HCT116 (cell line): ENCODE results near the gene TM9SF1. TPM values are rescaled to one million over a fixed set of nuclear protein-coding genes. Genes with fewer than 3 reads are reported as not detected.
A peak's percentile ranks its signal among the peaks of the same experiment; 100 is the strongest.

Experiments
- ATAC-seq: fragments of 200-7000 bp; cut with Tn5 transposase; 2 replicates; pipeline ENCODE4 v1.9.1; 2020; ENCODE audit warnings: mild to moderate bottlenecking, moderate library complexity
- BruUV-seq: library from RNA; stranded (reverse); fragments of 400-500 nt; replicated peaks from 2 replicates; lab custom pipeline; 2021; lab: Mats Ljungman, UMichigan
- CTCF ChIA-PET: fragments of 300-600 bp; sonication (Branson Sonifier 250); formaldehyde crosslinking; loops from one replicate; lab custom pipeline; 2021; ENCODE audit warnings: antibody characterized with exemption; lab: Charles Lee
- POLR2A ChIA-PET: fragments of 300-600, 350-600 bp; sonication (Branson Sonifier 250); formaldehyde crosslinking; loops from one replicate; lab custom pipeline; 2021; ENCODE audit warnings: antibody characterized with exemption; lab: Charles Lee
- RAD21 ChIA-PET, 2 experiments: fragments of 300-600 bp; sonication (Branson Sonifier 250); formaldehyde crosslinking; loops; one replicate each; lab custom pipeline; 2023; ENCODE audit warnings: low total read pairs in 2 of 2; ENCODE audit not compliant: uncharacterized antibody in 2 of 2, unreplicated experiment in 2 of 2, low non-redundant PET in 1 of 2; lab: Charles Lee
- DNase-seq: peaks from one replicate; pipeline ENCODE4 v3.0.0-alpha.2; 2010; ENCODE audit warnings: low read depth, low spot score
- H2AFZ ChIP-seq: fragments of 200-600 bp; shearing (Covaris generic), sonication (generic); 2 replicates; pipeline ENCODE4 v1.6.1; 2017; ENCODE audit warnings: low read depth, mixed run types, mixed read lengths, antibody characterized with exemption, low read length; ENCODE audit not compliant: poor library complexity, severe bottlenecking
- H3K27ac ChIP-seq: 2 replicates; pipeline ENCODE4 v1.5.1; 2012; ENCODE audit warnings: low read depth, low read length
- H3K27me3 ChIP-seq: fragments of 200-600 bp; sonication (generic); 2 replicates; pipeline ENCODE4 v1.6.1; 2016; ENCODE audit warnings: mixed run types, low read length, mixed read lengths; ENCODE audit not compliant: insufficient read depth
- H3K36me3 ChIP-seq, 2 experiments: fragments of 200-500 bp in 1 of 2; fragments of 200-600 bp in 1 of 2; sonication (Bioruptor generic) in 1 of 2; sonication (generic) in 1 of 2; 2 replicates each; pipeline versions ENCODE4 v1.5.1 to v1.6.1; 2014 to 2016; ENCODE audit warnings: low read length in 2 of 2, inconsistent platforms in 1 of 2, mixed read lengths in 1 of 2, mixed run types in 1 of 2; ENCODE audit not compliant: insufficient read depth in 2 of 2, control insufficient read depth in 1 of 2
- H3K4me1 ChIP-seq, 2 experiments: fragments of 200-600 bp in 1 of 2; sonication (generic) in 1 of 2; 2 replicates each; pipeline versions ENCODE4 v1.5.1 to v1.6.1; 2012 to 2017; ENCODE audit warnings: low read length in 2 of 2, inconsistent platforms in 1 of 2, mild to moderate bottlenecking in 1 of 2, mixed read lengths in 1 of 2, mixed run types in 1 of 2, moderate library complexity in 1 of 2; ENCODE audit not compliant: insufficient read depth in 2 of 2, control insufficient read depth in 1 of 2
- H3K4me2 ChIP-seq: fragments of 200-600 bp; sonication (generic); 2 replicates; pipeline ENCODE4 v1.6.1; 2017; ENCODE audit warnings: mixed run types, low read length, mixed read lengths
- H3K4me3 ChIP-seq, 2 experiments: fragments of 200-600 bp in 1 of 2; sonication (generic) in 1 of 2; replicated peaks in 1 of 2; 2 replicates each; pipeline ENCODE4 v1.5.1; 2011 to 2016; ENCODE audit warnings: low read length in 2 of 2, control low read depth in 1 of 2, low read depth in 1 of 2, mild to moderate bottlenecking in 1 of 2, mixed read lengths in 1 of 2, mixed run types in 1 of 2
- H3K79me2 ChIP-seq: fragments of 200-600 bp; sonication (generic); 2 replicates; pipeline ENCODE4 v1.6.1; 2017; ENCODE audit warnings: mild to moderate bottlenecking, mixed run types, low read length, moderate library complexity, mixed read lengths; ENCODE audit not compliant: insufficient read depth
- H3K9ac ChIP-seq: fragments of 200-600 bp; sonication (generic); 2 replicates; pipeline ENCODE4 v1.6.1; 2016; ENCODE audit warnings: low read length, mixed read lengths
- H3K9me2 ChIP-seq: fragments of 200-600 bp; sonication (generic), shearing (Covaris generic); 2 replicates; pipeline ENCODE4 v1.6.1; 2017; ENCODE audit warnings: mixed run types, mild to moderate bottlenecking, moderate library complexity; ENCODE audit not compliant: insufficient read depth
- H3K9me3 ChIP-seq, 2 experiments: fragments of 200-500 bp in 1 of 2; fragments of 200-600 bp in 1 of 2; sonication (Bioruptor generic) in 1 of 2; sonication (generic) in 1 of 2; 2 replicates each; pipeline ENCODE4 v1.6.1; 2014 to 2017; ENCODE audit warnings: low read length in 2 of 2, mixed read lengths in 2 of 2, inconsistent platforms in 1 of 2, low read depth in 1 of 2, mild to moderate bottlenecking in 1 of 2, mixed run types in 1 of 2, moderate library complexity in 1 of 2; ENCODE audit not compliant: control insufficient read depth in 1 of 2, insufficient read depth in 1 of 2
- H4K20me1 ChIP-seq: fragments of 200-600 bp; sonication (generic), shearing (Covaris generic); 2 replicates; pipeline ENCODE4 v1.6.1; 2017; ENCODE audit warnings: mixed run types, mild to moderate bottlenecking, moderate library complexity; ENCODE audit not compliant: insufficient read depth
- ATF3 ChIP-seq: IDR thresholded peaks from 2 replicates; pipeline ENCODE4 v1.6.1; 2012
- CBX3 ChIP-seq: IDR thresholded peaks from 2 replicates; pipeline ENCODE4 v1.6.1; 2012; ENCODE audit warnings: low read depth
- CEBPB ChIP-seq: IDR thresholded peaks from 2 replicates; pipeline ENCODE4 v1.6.1; 2012; ENCODE audit warnings: low read depth
- CTCF ChIP-seq, 3 experiments: fragments of 200-600 bp in 1 of 3; sonication (generic) in 1 of 3; IDR thresholded peaks in 2 of 3; conservative IDR thresholded peaks in 1 of 3; 2 replicates each; pipeline ENCODE4 v1.5.1; 2012 to 2017; ENCODE audit warnings: low read depth in 2 of 3, low read length in 2 of 3, antibody characterized with exemption in 1 of 3, borderline replicate concordance in 1 of 3, control low read depth in 1 of 3, mild to moderate bottlenecking in 1 of 3, mixed read lengths in 1 of 3, mixed run types in 1 of 3, moderate library complexity in 1 of 3; ENCODE audit not compliant: insufficient read depth in 1 of 3
- EGR1 ChIP-seq: IDR thresholded peaks from 2 replicates; pipeline ENCODE4 v1.6.1; 2012; ENCODE audit warnings: low read depth
- EZH2 ChIP-seq: fragments of 200-600 bp; sonication (generic); IDR thresholded peaks from 2 replicates; pipeline ENCODE4 v1.6.1; 2017; ENCODE audit warnings: antibody characterized with exemption, mixed run types
- EZH2phosphoT487 ChIP-seq: fragments of 200-600 bp; IDR thresholded peaks from 2 replicates; pipeline ENCODE4 v1.6.1; 2018; ENCODE audit warnings: antibody characterized with exemption, borderline replicate concordance
- JUND ChIP-seq: IDR thresholded peaks from 2 replicates; pipeline ENCODE4 v1.6.1; 2012
- MAX ChIP-seq: IDR thresholded peaks from 2 replicates; pipeline ENCODE4 v1.6.1; 2012
- POLR2AphosphoS5 ChIP-seq: IDR thresholded peaks from 2 replicates; pipeline ENCODE4 v1.6.1; 2011; ENCODE audit warnings: mild to moderate bottlenecking, low read depth, low read length, moderate library complexity
- REST ChIP-seq: IDR thresholded peaks from 2 replicates; pipeline ENCODE4 v1.6.1; 2012; ENCODE audit warnings: low read depth
- SIN3A ChIP-seq: IDR thresholded peaks from 2 replicates; pipeline ENCODE4 v1.6.1; 2012; ENCODE audit warnings: low read depth
- SP1 ChIP-seq: IDR thresholded peaks from 2 replicates; pipeline ENCODE4 v1.6.1; 2012; ENCODE audit warnings: low read depth
- SRF ChIP-seq: IDR thresholded peaks from 2 replicates; pipeline ENCODE4 v1.6.1; 2012; ENCODE audit warnings: low read depth
- TCF7L2 ChIP-seq: IDR thresholded peaks from 2 replicates; pipeline ENCODE4 v1.7.0; 2011; ENCODE audit warnings: borderline replicate concordance, inconsistent platforms; ENCODE audit not compliant: insufficient read depth, insufficient read length; ENCODE audit errors: extremely low read depth
- ZBTB33 ChIP-seq: IDR thresholded peaks from 2 replicates; pipeline ENCODE4 v1.6.1; 2011; ENCODE audit warnings: mild to moderate bottlenecking, low read length, moderate library complexity; ENCODE audit not compliant: insufficient replicate concordance; ENCODE audit errors: extremely low read depth
- ZNF274 ChIP-seq: fragments of 200-500 bp; sonication (Bioruptor generic); IDR thresholded peaks from 2 replicates; pipeline ENCODE4 v1.6.1; 2014; ENCODE audit warnings: mild to moderate bottlenecking, low read depth, low read length, inconsistent platforms
- intact Hi-C: fragments of 100-400 bp; cut with micrococcal nuclease; formaldehyde crosslinking; loops from 2 replicates; pipeline ENCODE4 v1.10.0; 2022
- total RNA-seq: library from RNA; stranded (reverse); gene quantifications from one replicate; pipeline ENCODE4 v1.2.1, GENCODE V29; 2021; ENCODE audit not compliant: unreplicated experiment

TM9SF1 gene
- total RNA-seq, 1 experiment from 2014 or later: 35.2 TPM

GRCh38 chr14:24196071-24197055, 1.1 kb upstream of the TM9SF1 start (continued):
- TF ChIP-seq EZH2: no peak
- TF ChIP-seq REST: no peak
- no peak for TF ChIP-seq POLR2AphosphoS5
- TF ChIP-seq CEBPB: no peak

- Histone ChIP-seq H3K79me2 (peaks cover 33% of the 10 kb centered on the region), H3K4me2 (peak overlapping the region; percentile 84), H3K9ac (peak overlapping the region; percentile 91), H3K9me3 (no peaks in the 10 kb centered on the region), H4K20me1 (no peaks in the 10 kb centered on the region), H3K36me3 (peaks cover 12% of the 10 kb centered on the region in 2 experiments; a peak in 3 of 4 replicates), H3K27ac (peak overlapping the region; percentile 96), H3K4me3 (peak overlapping the region; percentile 85 to 88), H3K27me3 (no peaks in the 10 kb centered on the region), H2AFZ (no peak overlapping the region), H3K4me1 (peaks cover 14 to 26% of the 10 kb centered on the region in 2 experiments), H3K9me2 (no peaks in the 10 kb centered on the region)
- no TSS peak for BruUV-seq
- ATAC-seq (no peak), DNase-seq (no peak)
- CTCF ChIA-PET: no interaction called here
- RAD21 ChIA-PET: no interaction called here
- POLR2A ChIA-PET: interaction anchor here (1.3 to 1.9 kb wide), 2 partner anchors 12 to 19 kb away, joined by 4 to 8 read pairs; partner anchors contain the start of gene CHMP4A
- intact Hi-C loops: no loop called here
- no peak for TF ChIP-seq SRF
- TF ChIP-seq CBX3: no peak
- no peak for TF ChIP-seq MAX
- no peak for TF ChIP-seq CTCF (IDR thresholded peaks at IDR 0.05 in 2 of 3, conservative IDR thresholded peaks at IDR 0.05 in 1 of 3; ENCODE audit: borderline replicate concordance in 1 of 3, insufficient read depth in 1 of 3, low read depth in 2 of 3, low read length in 2 of 3)
- TF ChIP-seq TCF7L2: no peak
- no peak for TF ChIP-seq ZBTB33
- no peak for TF ChIP-seq EGR1
- no peak for TF ChIP-seq SP1
- TF ChIP-seq JUND: no peak
- TF ChIP-seq EZH2phosphoT487: no peak
- TF ChIP-seq ZNF274: no peak
- no peak for TF ChIP-seq SIN3A
- no peak for TF ChIP-seq ATF3
Measured at GRCh38 chr14:24194873-24195185, 412 bp downstream of the TM9SF1 start.
